Thyroid gland (tissue), 4 donors: ENCODE measurements around the gene DCTN3. TPM values are rescaled to one million over a fixed set of nuclear protein-coding genes. Genes with fewer than 3 reads are reported as not detected.

Experiments used
- DNase-seq, 2 donors: peaks; one replicate each; pipeline ENCODE4 v3.0.0-alpha.2; 2019
- H3K27ac ChIP-seq, 3 donors: fragments of 200-600 bp; sonication (generic); 1 replicate in 2 of 3; 2 replicates in 1 of 3; pipeline ENCODE4 v1.5.1; 2016 to 2019; ENCODE audit warnings: mild to moderate bottlenecking in 1 of 3, moderate library complexity in 1 of 3
- H3K27me3 ChIP-seq: fragments of 200-600 bp; sonication (generic); one replicate; pipeline ENCODE4 v1.5.1; 2019
- H3K36me3 ChIP-seq, 2 donors: fragments of 200-600 bp; sonication (generic); one replicate each; pipeline ENCODE4 v1.5.1; 2016 to 2019
- H3K4me1 ChIP-seq, 2 donors: fragments of 200-600 bp; sonication (generic); one replicate each; pipeline ENCODE4 v1.5.1; 2017 to 2019
- H3K4me3 ChIP-seq, 3 donors: fragments of 200-600 bp; sonication (generic); replicated peaks in 1 of 3; 1 replicate in 2 of 3; 2 replicates in 1 of 3; pipeline ENCODE4 v1.5.1; 2016; ENCODE audit warnings: mild to moderate bottlenecking in 1 of 3
- H3K9me3 ChIP-seq: fragments of 200-600 bp; sonication (generic); one replicate; pipeline ENCODE4 v1.5.1; 2017
- CTCF ChIP-seq, 6 experiments: fragments of 200-600 bp in 3 of 6; fragments of 450-650 bp in 3 of 6; sonication (generic) in 3 of 6; IDR thresholded peaks; one replicate each; pipeline ENCODE4 v1.5.1; 2016 to 2019; ENCODE audit warnings: antibody characterized with exemption in 6 of 6, mild to moderate bottlenecking in 2 of 6, inconsistent platforms in 1 of 6, moderate library complexity in 1 of 6
- POLR2A ChIP-seq, 2 donors: fragments of 450-650 bp; IDR thresholded peaks; one replicate each; pipeline ENCODE4 v1.6.1; 2017; ENCODE audit warnings: antibody characterized with exemption in 2 of 2, mild to moderate bottlenecking in 2 of 2, moderate library complexity in 1 of 2
- WGBS, 2 donors: methylation state at CpG; one replicate each; pipeline ENCODE4 v1.1.5; 2017; 5-methylcytosine and 5-hydroxymethylcytosine counted together
- intact Hi-C: fragments of 100-400 bp; cut with DNase I; formaldehyde crosslinking; loops from one replicate; pipeline ENCODE4 v1.15.1; 2023
- total RNA-seq, 4 donors: library from RNA; depleted of rRNA; stranded (reverse); fragments of >200 nt; gene quantifications; one replicate each; pipeline ENCODE4 v1.2.3, GENCODE V29; 2016

The DCTN3 gene
- total RNA-seq, 4 donors from 2014 or later: 54.6 to 140 (median 89.2) TPM

GRCh38 chr9:34577400-34578240 is 42.7 kb downstream of the DCTN3 start:
- no peak for TF ChIP-seq POLR2A (IDR thresholded peaks at IDR 0.05)
- no peak for TF ChIP-seq CTCF (IDR thresholded peaks at IDR 0.05)
- Histone ChIP-seq H3K36me3 (no peaks in the 10 kb centered on the region), H3K4me3 (peak overlapping the region in 1 of 3 donors; percentile 9), H3K27ac (no peak overlapping the region), H3K9me3 (no peaks in the 10 kb centered on the region), H3K27me3 (peaks cover 7% of the 10 kb centered on the region), H3K4me1 (peaks cover 0 to 9% of the 10 kb centered on the region in 2 donors)
- 15 to 43% methylated on average over 6 of the region's 62 CpGs for WGBS, 2 donors
- no peak for DNase-seq
- intact Hi-C loops: no loop called here

GRCh38 chr9:34576597-34577399 is 43.5 kb downstream of the DCTN3 start:
- peaks cover 0 to 9% of the 10 kb centered on the region in 2 donors for H3K4me1 ChIP-seq
- H3K4me3 ChIP-seq: no peak overlapping the region
- intact Hi-C loops: no loop called here
- H3K9me3 ChIP-seq: no peaks in the 10 kb centered on the region
- 78 to 80% methylated on average over 7 to 13 of the region's 14 CpGs for WGBS, 2 donors
- no peak for DNase-seq
- H3K27me3 ChIP-seq: peaks cover 7% of the 10 kb centered on the region
- H3K27ac ChIP-seq: no peak overlapping the region
- no peak for TF ChIP-seq CTCF (IDR thresholded peaks at IDR 0.05)
- TF ChIP-seq POLR2A (IDR thresholded peaks at IDR 0.05): no peak
- no peaks in the 10 kb centered on the region for H3K36me3 ChIP-seq

GRCh38 chr9:34575862-34576596 is 44.3 kb downstream of the DCTN3 start:
- H3K9me3 ChIP-seq: no peaks in the 10 kb centered on the region
- 60 to 77% methylated on average over 20 of the region's 21 CpGs for WGBS, 2 donors
- no peak overlapping the region for H3K27ac ChIP-seq
- TF ChIP-seq CTCF (IDR thresholded peaks at IDR 0.05) (no peak), POLR2A (IDR thresholded peaks at IDR 0.05) (no peak)
- H3K4me1 ChIP-seq: peaks cover 0 to 11% of the 10 kb centered on the region in 2 donors
- no peak overlapping the region for H3K4me3 ChIP-seq
- H3K27me3 ChIP-seq: peaks cover 7% of the 10 kb centered on the region
- intact Hi-C loops: no loop called here
- no peaks in the 10 kb centered on the region for H3K36me3 ChIP-seq
- no peak for DNase-seq

GRCh38 chr9:34575241-34575640 is 45.1 kb downstream of the DCTN3 start:
- Histone ChIP-seq H3K4me3 (no peak overlapping the region), H3K27me3 (peaks cover 7% of the 10 kb centered on the region), H3K4me1 (peaks cover 0 to 13% of the 10 kb centered on the region in 2 donors), H3K9me3 (no peaks in the 10 kb centered on the region), H3K36me3 (no peaks in the 10 kb centered on the region), H3K27ac (no peak overlapping the region)
- intact Hi-C loops: no loop called here
- 62 to 75% methylated on average over 8 of the region's 8 CpGs for WGBS, 2 donors
- TF ChIP-seq POLR2A (IDR thresholded peaks at IDR 0.05) (no peak), CTCF (IDR thresholded peaks at IDR 0.05) (no peak)
- no peak for DNase-seq
